ENCODE results near the gene HHIPL1.

GRCh38 chr14:99689266-99690236, 44.6 kb downstream of the HHIPL1 start:
- TF ChIP-seq CTCF (IDR thresholded peaks at IDR 0.05) (no peak), POLR2A (IDR thresholded peaks at IDR 0.05) (no peak)
